ENCODE data around the gene VMAC. TPM values are rescaled to one million over a fixed set of nuclear protein-coding genes. Genes with fewer than 3 reads are reported as not detected.

VMAC gene
- total and polyA plus RNA-seq, 9 of the 15 experiments (the other 6 are each of a cell fraction or from before 2014, with no cell fraction given): 0.03 to 3.4 (median 1.1) TPM

- POLR2A ChIA-PET: interaction anchor here (0.6 to 4.7 kb wide), 3 partner anchors 10 to 441 kb away, joined by 3 to 41 read pairs (median 4); no protein-coding TSS in a partner anchor
These were observed 53.6 kb downstream of the VMAC start for GRCh38 chr19:5958074-5958850.

More at GRCh38 chr19:5958074-5958850, 53.6 kb downstream of the VMAC start:
- Histone ChIP-seq H3K27me3 (ENCODE audit: control insufficient read depth in 2 of 2, insufficient read depth in 2 of 2, low read length in 2 of 2) (no peaks in the 10 kb centered on the region), H3K4me1 (replicated peaks in 1 of 2; ENCODE audit: control insufficient read depth in 2 of 2, insufficient read depth in 2 of 2, low read length in 2 of 2) (peaks cover 37 to 56% of the 10 kb centered on the region in 2 experiments), H4K20me1 (replicated peaks; ENCODE audit: control insufficient read depth, insufficient read depth, low read length) (peaks cover 58% of the 10 kb centered on the region), H3K36me3 (ENCODE audit: control insufficient read depth, insufficient read depth, low read length) (peaks cover 11% of the 10 kb centered on the region; the same call in 2 of the 3 replicates), H3K79me2 (ENCODE audit: control insufficient read depth, insufficient read depth, low read length) (peaks cover 96% of the 10 kb centered on the region), H3K9me3 (replicated peaks; ENCODE audit: control insufficient read depth, insufficient read depth, low read depth, low read length) (no peaks in the 10 kb centered on the region), H3K4me2 (ENCODE audit: insufficient read depth, low read length) (no peak overlapping the region), H3K4me3 (no peak overlapping the region), H2AFZ (ENCODE audit: low read depth, low read length) (no peak overlapping the region), H3K27ac (ENCODE audit: extremely low read depth, low read depth, low read length) (no peak overlapping the region), H3K9ac (ENCODE audit: insufficient read depth in 1 of 2, low read depth in 2 of 2, low read length in 2 of 2) (peak overlapping the region in 1 of 2 experiments; percentile 24; a peak in 2 of 4 replicates), H3K9me1 (ENCODE audit: control insufficient read depth, insufficient read depth, low read length) (peaks cover 10% of the 10 kb centered on the region)
- CTCF ChIA-PET (ENCODE audit: low intra/inter-chr PET ratio): no interaction called here
- FAIRE-seq (no peak), ATAC-seq (no peak), DNase-seq (ENCODE audit: extremely low read depth in 1 of 4, low spot score in 3 of 4) (no peak)
- WGBS (ENCODE audit: insufficient coverage, low coverage, missing lambda C conversion rate): 87% methylated on average over 19 of the region's 21 CpGs
- no TSS peak for BruUV-seq (replicated peaks)
- intact Hi-C loops (cut with micrococcal nuclease): no loop called here
- in situ Hi-C loops (cut with MboI): no loop called here
- no peak for TF ChIP-seq RBM25 (IDR thresholded peaks at IDR 0.05; ENCODE audit: low read depth, low read length, severe bottlenecking)
- peak; percentile 92 for TF ChIP-seq ZBTB33 (CRISPR knock-in tag; IDR thresholded peaks at IDR 0.05)
